ENCODE measurements around the gene TTLL6.

DNA sequence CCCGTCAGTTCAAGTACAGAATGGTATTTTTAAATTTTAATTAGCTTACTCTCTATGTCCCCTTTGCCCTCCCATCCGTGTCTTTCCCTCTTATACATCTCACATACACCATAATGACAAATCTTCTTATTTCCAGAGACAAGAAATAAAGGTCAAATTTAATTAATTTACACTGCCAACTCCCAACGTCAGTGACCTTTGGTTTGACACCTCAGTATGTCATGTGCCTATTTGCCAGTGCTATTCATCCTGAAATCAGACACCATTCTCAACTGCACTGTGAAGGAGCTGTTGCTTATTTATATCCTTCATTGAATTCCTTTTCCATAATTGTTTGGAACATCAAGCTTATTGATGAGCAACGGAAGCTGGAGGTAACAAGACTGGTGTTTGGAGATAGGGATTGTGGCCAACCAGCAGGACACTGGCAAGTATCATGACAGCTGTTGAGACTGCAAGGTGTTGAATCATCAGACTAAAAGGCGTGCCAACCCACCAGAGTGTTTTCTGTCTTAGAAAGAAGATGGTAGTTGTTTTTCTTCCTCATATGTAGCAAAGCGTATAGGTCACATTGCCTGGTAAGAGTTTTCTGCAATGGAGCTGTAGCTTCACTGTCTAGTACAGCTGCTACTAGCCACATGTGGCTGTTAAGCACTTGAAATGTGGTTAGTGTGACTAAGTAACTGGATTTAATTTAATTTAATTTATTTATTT lies 26.3 kb upstream of the TTLL6 start:
- TF ChIP-seq, protein P1, sequence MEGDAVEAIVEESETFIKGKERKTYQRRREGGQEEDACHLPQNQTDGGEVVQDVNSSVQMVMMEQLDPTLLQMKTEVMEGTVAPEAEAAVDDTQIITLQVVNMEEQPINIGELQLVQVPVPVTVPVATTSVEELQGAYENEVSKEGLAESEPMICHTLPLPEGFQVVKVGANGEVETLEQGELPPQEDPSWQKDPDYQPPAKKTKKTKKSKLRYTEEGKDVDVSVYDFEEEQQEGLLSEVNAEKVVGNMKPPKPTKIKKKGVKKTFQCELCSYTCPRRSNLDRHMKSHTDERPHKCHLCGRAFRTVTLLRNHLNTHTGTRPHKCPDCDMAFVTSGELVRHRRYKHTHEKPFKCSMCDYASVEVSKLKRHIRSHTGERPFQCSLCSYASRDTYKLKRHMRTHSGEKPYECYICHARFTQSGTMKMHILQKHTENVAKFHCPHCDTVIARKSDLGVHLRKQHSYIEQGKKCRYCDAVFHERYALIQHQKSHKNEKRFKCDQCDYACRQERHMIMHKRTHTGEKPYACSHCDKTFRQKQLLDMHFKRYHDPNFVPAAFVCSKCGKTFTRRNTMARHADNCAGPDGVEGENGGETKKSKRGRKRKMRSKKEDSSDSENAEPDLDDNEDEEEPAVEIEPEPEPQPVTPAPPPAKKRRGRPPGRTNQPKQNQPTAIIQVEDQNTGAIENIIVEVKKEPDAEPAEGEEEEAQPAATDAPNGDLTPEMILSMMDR (IDR thresholded peaks at IDR 0.05; ENCODE audit: poor library complexity, severe bottlenecking), result no peak
- TF ChIP-seq TAF1 (IDR thresholded peaks at IDR 0.05; ENCODE audit: low read depth) (no peak), MXI1 (conservative IDR thresholded peaks at IDR 0.05; ENCODE audit: poor library complexity, severe bottlenecking) (no peak), EP300 (conservative IDR thresholded peaks at IDR 0.05; ENCODE audit: poor library complexity, severe bottlenecking) (no peak), POLR2AphosphoS5 (IDR thresholded peaks at IDR 0.05) (no peak), EZH2 (IDR thresholded peaks at IDR 0.05; ENCODE audit: borderline replicate concordance, insufficient read depth, low read length, poor library complexity, severe bottlenecking) (no peak), SMC3 (conservative IDR thresholded peaks at IDR 0.05; ENCODE audit: poor library complexity) (no peak), RAD21 (conservative IDR thresholded peaks at IDR 0.05) (no peak)
- TF ChIP-seq, protein P2, sequence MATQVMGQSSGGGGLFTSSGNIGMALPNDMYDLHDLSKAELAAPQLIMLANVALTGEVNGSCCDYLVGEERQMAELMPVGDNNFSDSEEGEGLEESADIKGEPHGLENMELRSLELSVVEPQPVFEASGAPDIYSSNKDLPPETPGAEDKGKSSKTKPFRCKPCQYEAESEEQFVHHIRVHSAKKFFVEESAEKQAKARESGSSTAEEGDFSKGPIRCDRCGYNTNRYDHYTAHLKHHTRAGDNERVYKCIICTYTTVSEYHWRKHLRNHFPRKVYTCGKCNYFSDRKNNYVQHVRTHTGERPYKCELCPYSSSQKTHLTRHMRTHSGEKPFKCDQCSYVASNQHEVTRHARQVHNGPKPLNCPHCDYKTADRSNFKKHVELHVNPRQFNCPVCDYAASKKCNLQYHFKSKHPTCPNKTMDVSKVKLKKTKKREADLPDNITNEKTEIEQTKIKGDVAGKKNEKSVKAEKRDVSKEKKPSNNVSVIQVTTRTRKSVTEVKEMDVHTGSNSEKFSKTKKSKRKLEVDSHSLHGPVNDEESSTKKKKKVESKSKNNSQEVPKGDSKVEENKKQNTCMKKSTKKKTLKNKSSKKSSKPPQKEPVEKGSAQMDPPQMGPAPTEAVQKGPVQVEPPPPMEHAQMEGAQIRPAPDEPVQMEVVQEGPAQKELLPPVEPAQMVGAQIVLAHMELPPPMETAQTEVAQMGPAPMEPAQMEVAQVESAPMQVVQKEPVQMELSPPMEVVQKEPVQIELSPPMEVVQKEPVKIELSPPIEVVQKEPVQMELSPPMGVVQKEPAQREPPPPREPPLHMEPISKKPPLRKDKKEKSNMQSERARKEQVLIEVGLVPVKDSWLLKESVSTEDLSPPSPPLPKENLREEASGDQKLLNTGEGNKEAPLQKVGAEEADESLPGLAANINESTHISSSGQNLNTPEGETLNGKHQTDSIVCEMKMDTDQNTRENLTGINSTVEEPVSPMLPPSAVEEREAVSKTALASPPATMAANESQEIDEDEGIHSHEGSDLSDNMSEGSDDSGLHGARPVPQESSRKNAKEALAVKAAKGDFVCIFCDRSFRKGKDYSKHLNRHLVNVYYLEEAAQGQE (IDR thresholded peaks at IDR 0.05; ENCODE audit: borderline replicate concordance), result no peak
